ENCODE measurements around the gene FYB1.

DNA sequence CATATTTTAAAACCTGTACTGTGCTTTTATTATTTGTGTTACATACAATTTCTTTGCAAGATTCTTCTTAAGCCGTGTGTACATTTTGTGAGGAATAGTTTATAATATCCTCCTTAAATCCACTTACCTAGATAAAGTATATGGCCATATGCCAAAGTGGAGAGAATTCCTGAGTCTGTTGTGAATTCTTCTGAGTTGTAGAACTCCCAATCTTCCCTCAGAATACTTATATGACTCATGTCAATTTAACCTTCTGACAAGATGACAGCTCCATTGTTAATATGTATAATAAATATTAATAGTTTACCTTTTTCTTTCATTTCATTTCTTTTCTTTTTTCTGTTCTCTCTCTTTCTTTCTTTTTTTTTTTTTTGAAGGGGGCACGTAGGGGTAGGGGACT lies 139.2 kb downstream of the FYB1 start:
- no peak for TF ChIP-seq EP300 (IDR thresholded peaks at IDR 0.05; ENCODE audit: borderline replicate concordance)
- TF ChIP-seq, protein P1, sequence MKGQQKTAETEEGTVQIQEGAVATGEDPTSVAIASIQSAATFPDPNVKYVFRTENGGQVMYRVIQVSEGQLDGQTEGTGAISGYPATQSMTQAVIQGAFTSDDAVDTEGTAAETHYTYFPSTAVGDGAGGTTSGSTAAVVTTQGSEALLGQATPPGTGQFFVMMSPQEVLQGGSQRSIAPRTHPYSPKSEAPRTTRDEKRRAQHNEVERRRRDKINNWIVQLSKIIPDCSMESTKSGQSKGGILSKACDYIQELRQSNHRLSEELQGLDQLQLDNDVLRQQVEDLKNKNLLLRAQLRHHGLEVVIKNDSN (IDR thresholded peaks at IDR 0.05): no peak
- no peak for TF ChIP-seq RAD21 (IDR thresholded peaks at IDR 0.05; ENCODE audit: low read depth)
- TF ChIP-seq MAX (IDR thresholded peaks at IDR 0.05): no peak
- no peak for TF ChIP-seq TCF12 (IDR thresholded peaks at IDR 0.05; ENCODE audit: low read depth)
- TF ChIP-seq FOXM1 (IDR thresholded peaks at IDR 0.05; ENCODE audit: borderline replicate concordance, low read depth): no peak

Data from Ishikawa (cell line).